Astrocyte of the spinal cord (primary cell): ENCODE data around the gene PDZRN4.

Experiments used
- DNase-seq: peaks from one replicate; pipeline ENCODE4 v3.0.0; 2011; ENCODE audit warnings: low read depth, low spot score
- H3K4me3 ChIP-seq: 2 replicates; pipeline ENCODE4 v1.5.1; 2011; ENCODE audit warnings: low read depth, mild to moderate bottlenecking, low read length, moderate library complexity
- in situ Hi-C: cut with HindIII; loops from 2 replicates; pipeline ENCODE4 v1.10.0; 2017; ENCODE audit warnings: low sequenced_read_pairs
- TF ChIP-seq, protein P1 (sequence below): IDR thresholded peaks from 2 replicates; pipeline ENCODE4 v1.5.1; 2012; ENCODE audit warnings: low read depth, mild to moderate bottlenecking, low read length, inconsistent platforms

The PDZRN4 gene

DNA sequence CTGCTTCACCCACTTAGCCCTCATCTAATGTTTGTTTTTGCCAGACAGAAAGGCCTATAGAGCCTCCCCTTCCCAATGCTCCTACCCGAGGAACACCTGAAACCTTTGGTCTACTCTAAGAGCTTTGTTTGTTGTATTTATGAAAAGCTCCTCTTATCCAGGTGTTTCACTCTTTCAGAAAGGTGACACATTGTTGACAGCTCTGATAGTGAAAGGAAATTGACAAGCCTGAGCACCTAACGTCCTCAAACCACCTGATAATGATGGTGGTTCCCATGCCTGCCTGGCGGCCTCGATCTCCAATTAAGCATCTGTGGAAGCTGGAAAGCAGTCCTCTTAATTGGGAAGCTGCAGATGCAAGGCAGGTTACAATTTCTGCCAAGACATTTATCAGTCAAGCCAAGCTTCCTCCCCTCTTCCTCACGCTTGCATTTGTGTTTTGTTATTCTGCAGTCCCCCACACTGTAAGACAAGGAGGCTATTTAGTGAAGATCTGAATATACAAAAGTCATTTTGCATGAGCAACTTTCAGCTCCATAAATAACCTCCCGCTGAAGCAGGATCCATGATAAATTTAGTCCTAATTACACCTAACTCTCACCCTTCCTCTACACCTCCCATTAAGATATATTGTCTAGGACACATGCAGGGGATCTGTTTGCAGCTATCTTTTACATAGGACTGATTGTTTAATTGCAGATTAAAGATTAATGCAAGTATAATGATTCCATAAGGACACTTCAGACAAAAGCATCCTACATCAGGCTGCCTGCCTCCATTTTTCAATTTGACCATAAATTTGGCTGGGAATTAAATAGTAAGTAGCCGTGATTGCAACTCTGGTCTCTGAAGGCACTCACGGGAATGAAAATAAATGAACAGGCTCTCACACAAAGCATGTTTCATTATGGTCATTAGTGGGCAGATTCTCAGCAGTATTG lies 288.6 kb downstream of the PDZRN4 start:
- in situ Hi-C loops = no loop called here
- no peak overlapping the region for H3K4me3 ChIP-seq
- no peak for DNase-seq
- TF ChIP-seq, protein P1, sequence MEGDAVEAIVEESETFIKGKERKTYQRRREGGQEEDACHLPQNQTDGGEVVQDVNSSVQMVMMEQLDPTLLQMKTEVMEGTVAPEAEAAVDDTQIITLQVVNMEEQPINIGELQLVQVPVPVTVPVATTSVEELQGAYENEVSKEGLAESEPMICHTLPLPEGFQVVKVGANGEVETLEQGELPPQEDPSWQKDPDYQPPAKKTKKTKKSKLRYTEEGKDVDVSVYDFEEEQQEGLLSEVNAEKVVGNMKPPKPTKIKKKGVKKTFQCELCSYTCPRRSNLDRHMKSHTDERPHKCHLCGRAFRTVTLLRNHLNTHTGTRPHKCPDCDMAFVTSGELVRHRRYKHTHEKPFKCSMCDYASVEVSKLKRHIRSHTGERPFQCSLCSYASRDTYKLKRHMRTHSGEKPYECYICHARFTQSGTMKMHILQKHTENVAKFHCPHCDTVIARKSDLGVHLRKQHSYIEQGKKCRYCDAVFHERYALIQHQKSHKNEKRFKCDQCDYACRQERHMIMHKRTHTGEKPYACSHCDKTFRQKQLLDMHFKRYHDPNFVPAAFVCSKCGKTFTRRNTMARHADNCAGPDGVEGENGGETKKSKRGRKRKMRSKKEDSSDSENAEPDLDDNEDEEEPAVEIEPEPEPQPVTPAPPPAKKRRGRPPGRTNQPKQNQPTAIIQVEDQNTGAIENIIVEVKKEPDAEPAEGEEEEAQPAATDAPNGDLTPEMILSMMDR = no peak

DNA sequence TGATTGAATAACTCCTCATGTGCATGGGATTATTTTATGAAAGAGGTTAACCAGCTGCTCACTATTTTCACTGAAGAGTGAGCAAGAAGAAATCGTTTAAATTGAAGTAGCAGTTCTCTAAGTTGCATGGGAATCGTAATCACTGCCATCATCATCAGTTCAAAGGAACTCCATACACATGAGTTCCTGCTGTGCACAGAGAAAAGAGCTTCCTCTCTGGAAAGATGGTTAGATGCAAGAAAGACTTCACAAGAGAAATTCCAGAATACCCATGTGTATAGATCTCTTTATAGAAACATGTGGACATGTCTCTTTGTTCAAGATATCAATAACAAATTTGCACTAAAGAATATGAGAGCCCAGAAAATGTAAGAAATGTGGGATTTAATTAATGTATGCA lies 291.3 kb downstream of the PDZRN4 start:
- TF ChIP-seq, protein P1 = no peak
- no peak for DNase-seq
- in situ Hi-C loops = no loop called here
- no peak overlapping the region for H3K4me3 ChIP-seq

DNA sequence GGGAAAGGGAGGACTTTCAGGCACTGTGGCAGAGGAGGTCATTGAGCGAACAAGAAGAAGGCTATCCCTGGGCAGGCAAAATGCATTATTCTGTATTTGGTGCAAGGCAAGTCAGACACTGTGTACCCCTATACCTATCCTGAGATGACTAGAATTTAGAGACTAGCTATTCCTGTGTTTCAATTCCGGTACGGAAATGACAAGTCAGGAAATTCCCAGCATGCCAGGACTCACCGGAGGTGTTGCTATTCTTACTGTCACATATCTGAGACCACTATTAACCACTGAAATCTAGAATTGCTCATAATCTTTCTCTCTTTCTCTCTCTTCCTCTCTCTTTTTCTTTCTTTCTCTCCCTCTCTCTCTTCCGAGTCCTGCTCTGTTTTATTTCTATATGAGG lies 297.1 kb downstream of the PDZRN4 start:
- TF ChIP-seq, protein P1 = no peak
- in situ Hi-C loops = no loop called here
- DNase-seq = no peak
- H3K4me3 ChIP-seq = no peak overlapping the region

DNA sequence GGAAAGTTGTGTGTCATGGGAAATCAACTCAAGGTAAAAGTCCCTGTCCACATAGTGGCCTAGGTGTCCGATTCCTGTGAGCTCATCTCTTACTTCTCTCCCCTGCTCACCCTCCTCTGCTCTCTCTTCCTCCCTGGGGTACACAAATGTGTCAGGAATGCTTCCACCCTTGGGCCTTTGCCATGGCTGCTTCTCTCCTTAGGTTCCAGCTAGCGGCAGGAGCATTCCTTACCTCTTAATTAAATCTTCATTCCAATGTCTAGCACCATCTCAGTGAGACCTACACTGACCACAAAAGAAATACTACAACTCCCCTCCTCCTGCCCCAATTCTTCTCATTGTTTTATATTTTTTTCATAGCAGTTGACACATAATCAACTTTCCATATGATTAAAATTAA lies 298.6 kb downstream of the PDZRN4 start:
- peak; percentile 18 for DNase-seq
- H3K4me3 ChIP-seq = no peak overlapping the region
- TF ChIP-seq, protein P1 = no peak
- in situ Hi-C loops = no loop called here

DNA sequence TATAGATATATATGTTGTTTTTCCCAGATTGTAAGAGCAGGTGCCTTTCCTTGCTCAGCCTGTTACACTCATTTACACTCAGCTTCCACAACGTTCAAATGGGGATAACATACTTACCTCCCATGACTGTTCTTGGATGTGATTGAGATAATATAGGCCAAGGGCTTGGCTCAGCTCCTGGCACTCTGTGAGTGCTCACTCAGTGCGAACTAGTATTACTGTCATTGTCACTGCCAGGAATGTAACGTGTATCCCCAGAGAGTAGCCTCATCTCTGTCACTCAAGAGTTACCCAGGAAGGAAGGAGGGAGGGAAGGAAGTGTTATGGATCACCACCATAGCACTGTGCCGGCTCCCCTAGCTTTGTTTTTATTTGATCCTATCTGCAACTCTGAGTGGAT lies 307.9 kb downstream of the PDZRN4 start:
- TF ChIP-seq, protein P1 = no peak
- H3K4me3 ChIP-seq = no peak overlapping the region
- DNase-seq = no peak
- in situ Hi-C loops = no loop called here

DNA sequence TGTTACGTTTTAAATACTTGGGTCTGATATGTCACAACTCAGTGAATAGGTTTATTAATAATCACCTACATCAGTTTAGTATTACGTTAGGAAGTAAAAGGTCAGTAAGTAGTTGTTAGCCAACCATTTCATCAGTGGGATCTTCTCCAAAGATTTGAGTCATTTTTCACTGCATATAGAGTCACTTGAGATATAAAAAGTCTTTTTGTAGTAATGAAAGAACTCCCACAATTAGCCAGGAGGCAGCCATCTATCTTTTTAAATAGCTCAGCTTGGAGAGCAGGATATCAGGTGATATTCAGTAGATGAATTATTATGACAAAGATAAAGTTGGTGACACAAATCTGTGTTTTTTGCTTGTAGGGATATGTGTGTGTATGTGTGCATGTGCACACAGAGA lies 309.3 kb downstream of the PDZRN4 start:
- TF ChIP-seq, protein P1 = no peak

More for the DNA sequence above, 309.3 kb downstream of the PDZRN4 start:
- in situ Hi-C loops = no loop called here
- no peak overlapping the region for H3K4me3 ChIP-seq
- no peak for DNase-seq
